Ovary (tissue), 9 donors: ENCODE results near the gene HLA-DPA1. TPM values are rescaled to one million over a fixed set of nuclear protein-coding genes. Genes with fewer than 3 reads are reported as not detected.

Source experiments
- DNase-seq, 5 donors: peaks; one replicate each; pipeline ENCODE4 v3.0.0-alpha.2; 2019 to 2020
- H3K27ac ChIP-seq, 2 donors: fragments of 200-600 bp; one replicate each; pipeline versions ENCODE4 v1.5.1 to v1.8.0; 2019 to 2022
- H3K27me3 ChIP-seq: fragments of 200-600 bp; one replicate; pipeline ENCODE4 v1.8.0; 2022
- H3K36me3 ChIP-seq: fragments of 200-600 bp; sonication (generic); one replicate; pipeline ENCODE4 v1.5.1; 2019
- H3K4me1 ChIP-seq: one replicate; pipeline ENCODE4 v1.8.1; 2013; ENCODE audit warnings: mild to moderate bottlenecking, moderate library complexity; ENCODE audit not compliant: insufficient read depth
- H3K4me3 ChIP-seq: fragments of 200-600 bp; sonication (generic); one replicate; pipeline ENCODE4 v1.5.1; 2017
- H3K9me3 ChIP-seq, 2 donors: fragments of 200-600 bp in 1 of 2; sonication (generic) in 1 of 2; one replicate each; pipeline versions ENCODE4 v1.5.1 to v1.8.1; 2013 to 2019; ENCODE audit warnings: mild to moderate bottlenecking in 1 of 2, moderate library complexity in 1 of 2
- CTCF ChIP-seq, 3 donors: fragments of 450-650 bp in 2 of 3; fragments of 200-600 bp in 1 of 3; IDR thresholded peaks; one replicate each; pipeline versions ENCODE4 v1.5.1 to v1.8.0; 2016 to 2022; ENCODE audit warnings: antibody characterized with exemption in 3 of 3, mild to moderate bottlenecking in 1 of 3
- EP300 ChIP-seq: sonication (generic); formaldehyde crosslinking; IDR thresholded peaks from one replicate; pipeline ENCODE4 v1.6.1; 2017; ENCODE audit warnings: antibody characterized with exemption
- POLR2A ChIP-seq: fragments of 450-650 bp; IDR thresholded peaks from one replicate; pipeline ENCODE4 v1.6.1; 2017; ENCODE audit warnings: antibody characterized with exemption, mild to moderate bottlenecking, moderate library complexity
- WGBS, 3 donors: extraction: QIAGEN DNeasy Blood & Tissue Kit in 1 of 3; methylation state at CpG; one replicate each; pipeline versions ENCODE4 v1.1.5 to v1.1.7; 2013 to 2017; 5-methylcytosine and 5-hydroxymethylcytosine counted together
- intact Hi-C, 4 donors: fragments of 100-400 bp; cut with DNase I; formaldehyde crosslinking; loops; one replicate each; pipeline versions ENCODE4 v1.11.0 to v1.15.1; 2022 to 2023
- polyA plus RNA-seq, 2 donors: library from polyadenylated mRNA; stranded (reverse); fragments of 200-250 nt in 1 of 2; fragments of 350-450 nt in 1 of 2; fragmentation: Illumina TruSeq in 1 of 2; extraction: RNeasy Lipid Tissue Mini Kit (QIAGEN cat#74804) in 1 of 2; gene quantifications; one replicate each; pipeline ENCODE4 v1.2.3, GENCODE V29; 2013 to 2014
- total RNA-seq, 7 donors: library from RNA; depleted of rRNA in 2 of 7; stranded (reverse); fragments of >200 nt in 2 of 7; fragmentation: NEBNext Ultra II Directional in 3 of 7; extraction: Animal tissue kit (Norgen Biotek cat#: 25700) in 3 of 7; gene quantifications; one replicate each; pipeline versions ENCODE4 v1.1.0 to v1.2.4, GENCODE V29; 2016 to 2023
- donor health status: DM: no; HTN: no; CAD: no; lungs with moderate emphysema.
- donor health status: DM: no; HTN: no; CAD: no.
- donor health status: Bipolar disorder and iron deficiency.
- donor health status: DM: yes; HTN: yes; CAD: no.
- donor health status: DM: no; HTN: no; CAD: no.
- donor health status: DM: yes; HTN: yes; CAD: no.

The HLA-DPA1 gene
- total and polyA plus RNA-seq, 9 donors, result 11.8 to 304 (median 46.8) TPM

GRCh38 chr6:33077908-33078307 lies 4.5 kb upstream of the HLA-DPA1 start:
- WGBS, 3 donors, result 49 to 85% (median 54%) methylated on average over 5 of the region's 5 CpGs
- no peaks in the 10 kb centered on the region for H3K27me3 ChIP-seq
- no peak overlapping the region for H3K27ac ChIP-seq
- H3K4me1 ChIP-seq, result peaks cover 2% of the 10 kb centered on the region
- no peak overlapping the region for H3K4me3 ChIP-seq
- no peak for DNase-seq
- TF ChIP-seq CTCF (IDR thresholded peaks at IDR 0.05) (no peak), EP300 (no peak), POLR2A (no peak)
- no peaks in the 10 kb centered on the region for H3K36me3 ChIP-seq
- intact Hi-C loops, result no loop called here
- no peaks in the 10 kb centered on the region for H3K9me3 ChIP-seq

- intact Hi-C loops, result no loop called here
- Histone ChIP-seq H3K27me3 (no peaks in the 10 kb centered on the region), H3K27ac (no peak overlapping the region), H3K4me1 (peaks cover 1% of the 10 kb centered on the region), H3K4me3 (peak overlapping the region; percentile 5), H3K36me3 (no peaks in the 10 kb centered on the region), H3K9me3 (no peaks in the 10 kb centered on the region)
- 82 to 85% (median 84%) methylated on average over 3 of the region's 3 CpGs for WGBS, 3 donors
- TF ChIP-seq CTCF (IDR thresholded peaks at IDR 0.05), result no peak
- no peak for TF ChIP-seq POLR2A
- TF ChIP-seq EP300, result no peak
- DNase-seq, result no peak
Observed at GRCh38 chr6:33076406-33076934, 3.0 kb upstream of the HLA-DPA1 start.

- H3K4me3 ChIP-seq, result peak within 1 kb of the TSS; percentile 5
- TF ChIP-seq POLR2A (no peak), CTCF (IDR thresholded peaks at IDR 0.05) (no peak), EP300 (no peak)
Observed at GRCh38 chr6:33075568-33076405, 2.3 kb upstream of the HLA-DPA1 start, which contains the start of gene HLA-DPB1. TSS of gene HLA-DPB1 (plus strand) at chr6:33075990. CDS start at chr6:33076042, 52 bp downstream.

GRCh38 chr6:33075208-33075567 lies 1.7 kb upstream of the HLA-DPA1 start:
- no peak for DNase-seq
- Histone ChIP-seq H3K4me3 (no peak overlapping the region), H3K4me1 (no peaks in the 10 kb centered on the region), H3K36me3 (no peaks in the 10 kb centered on the region), H3K27ac (no peak overlapping the region), H3K9me3 (no peaks in the 10 kb centered on the region), H3K27me3 (no peaks in the 10 kb centered on the region)
- TF ChIP-seq CTCF (IDR thresholded peaks at IDR 0.05), result no peak
- TF ChIP-seq EP300, result no peak
- TF ChIP-seq POLR2A, result no peak
- WGBS, 3 donors, result 85 to 92% (median 89%) methylated on average over 4 of the region's 4 CpGs
- intact Hi-C loops, result no loop called here

More at GRCh38 chr6:33075568-33076405, 2.3 kb upstream of the HLA-DPA1 start, which contains the start of gene HLA-DPB1:
- intact Hi-C loops, result no loop called here
- no peak for DNase-seq
- Histone ChIP-seq H3K36me3 (no peaks in the 10 kb centered on the region), H3K9me3 (no peaks in the 10 kb centered on the region), H3K4me1 (no peaks in the 10 kb centered on the region), H3K27ac (no peak within 1 kb of the TSS), H3K27me3 (no peaks in the 10 kb centered on the region)
- WGBS, 3 donors, result 57 to 60% (median 58%) methylated on average over 10 of the region's 10 CpGs
